ENCODE data around the gene SETD7. TPM values are rescaled to one million over a fixed set of nuclear protein-coding genes. Genes with fewer than 3 reads are reported as not detected.

Gene SETD7
- total and polyA plus RNA-seq, 2 of the 8 experiments (the other 6 are each of a cell fraction or from before 2014, with no cell fraction given): 1.5 to 4.6 TPM

DNA sequence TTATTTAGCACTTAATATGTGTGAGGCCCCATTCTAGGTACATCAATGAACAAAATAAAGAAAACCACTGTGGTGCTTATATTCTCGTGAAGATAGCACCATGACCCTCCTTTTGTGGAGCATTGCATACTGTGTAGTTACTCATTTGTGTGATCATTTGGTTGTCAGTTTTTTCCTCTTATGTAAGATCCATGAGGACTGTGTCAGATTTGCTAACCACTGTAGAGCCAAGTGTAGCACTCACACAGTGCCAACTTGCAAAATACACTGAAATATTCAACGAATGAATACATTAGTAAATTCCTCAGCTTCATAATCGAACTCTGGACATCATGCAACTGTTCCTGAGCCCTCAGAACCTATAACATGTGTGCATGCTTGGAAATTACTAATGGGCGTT lies 29.5 kb upstream of the SETD7 start (continued):
- TF ChIP-seq, protein P1, sequence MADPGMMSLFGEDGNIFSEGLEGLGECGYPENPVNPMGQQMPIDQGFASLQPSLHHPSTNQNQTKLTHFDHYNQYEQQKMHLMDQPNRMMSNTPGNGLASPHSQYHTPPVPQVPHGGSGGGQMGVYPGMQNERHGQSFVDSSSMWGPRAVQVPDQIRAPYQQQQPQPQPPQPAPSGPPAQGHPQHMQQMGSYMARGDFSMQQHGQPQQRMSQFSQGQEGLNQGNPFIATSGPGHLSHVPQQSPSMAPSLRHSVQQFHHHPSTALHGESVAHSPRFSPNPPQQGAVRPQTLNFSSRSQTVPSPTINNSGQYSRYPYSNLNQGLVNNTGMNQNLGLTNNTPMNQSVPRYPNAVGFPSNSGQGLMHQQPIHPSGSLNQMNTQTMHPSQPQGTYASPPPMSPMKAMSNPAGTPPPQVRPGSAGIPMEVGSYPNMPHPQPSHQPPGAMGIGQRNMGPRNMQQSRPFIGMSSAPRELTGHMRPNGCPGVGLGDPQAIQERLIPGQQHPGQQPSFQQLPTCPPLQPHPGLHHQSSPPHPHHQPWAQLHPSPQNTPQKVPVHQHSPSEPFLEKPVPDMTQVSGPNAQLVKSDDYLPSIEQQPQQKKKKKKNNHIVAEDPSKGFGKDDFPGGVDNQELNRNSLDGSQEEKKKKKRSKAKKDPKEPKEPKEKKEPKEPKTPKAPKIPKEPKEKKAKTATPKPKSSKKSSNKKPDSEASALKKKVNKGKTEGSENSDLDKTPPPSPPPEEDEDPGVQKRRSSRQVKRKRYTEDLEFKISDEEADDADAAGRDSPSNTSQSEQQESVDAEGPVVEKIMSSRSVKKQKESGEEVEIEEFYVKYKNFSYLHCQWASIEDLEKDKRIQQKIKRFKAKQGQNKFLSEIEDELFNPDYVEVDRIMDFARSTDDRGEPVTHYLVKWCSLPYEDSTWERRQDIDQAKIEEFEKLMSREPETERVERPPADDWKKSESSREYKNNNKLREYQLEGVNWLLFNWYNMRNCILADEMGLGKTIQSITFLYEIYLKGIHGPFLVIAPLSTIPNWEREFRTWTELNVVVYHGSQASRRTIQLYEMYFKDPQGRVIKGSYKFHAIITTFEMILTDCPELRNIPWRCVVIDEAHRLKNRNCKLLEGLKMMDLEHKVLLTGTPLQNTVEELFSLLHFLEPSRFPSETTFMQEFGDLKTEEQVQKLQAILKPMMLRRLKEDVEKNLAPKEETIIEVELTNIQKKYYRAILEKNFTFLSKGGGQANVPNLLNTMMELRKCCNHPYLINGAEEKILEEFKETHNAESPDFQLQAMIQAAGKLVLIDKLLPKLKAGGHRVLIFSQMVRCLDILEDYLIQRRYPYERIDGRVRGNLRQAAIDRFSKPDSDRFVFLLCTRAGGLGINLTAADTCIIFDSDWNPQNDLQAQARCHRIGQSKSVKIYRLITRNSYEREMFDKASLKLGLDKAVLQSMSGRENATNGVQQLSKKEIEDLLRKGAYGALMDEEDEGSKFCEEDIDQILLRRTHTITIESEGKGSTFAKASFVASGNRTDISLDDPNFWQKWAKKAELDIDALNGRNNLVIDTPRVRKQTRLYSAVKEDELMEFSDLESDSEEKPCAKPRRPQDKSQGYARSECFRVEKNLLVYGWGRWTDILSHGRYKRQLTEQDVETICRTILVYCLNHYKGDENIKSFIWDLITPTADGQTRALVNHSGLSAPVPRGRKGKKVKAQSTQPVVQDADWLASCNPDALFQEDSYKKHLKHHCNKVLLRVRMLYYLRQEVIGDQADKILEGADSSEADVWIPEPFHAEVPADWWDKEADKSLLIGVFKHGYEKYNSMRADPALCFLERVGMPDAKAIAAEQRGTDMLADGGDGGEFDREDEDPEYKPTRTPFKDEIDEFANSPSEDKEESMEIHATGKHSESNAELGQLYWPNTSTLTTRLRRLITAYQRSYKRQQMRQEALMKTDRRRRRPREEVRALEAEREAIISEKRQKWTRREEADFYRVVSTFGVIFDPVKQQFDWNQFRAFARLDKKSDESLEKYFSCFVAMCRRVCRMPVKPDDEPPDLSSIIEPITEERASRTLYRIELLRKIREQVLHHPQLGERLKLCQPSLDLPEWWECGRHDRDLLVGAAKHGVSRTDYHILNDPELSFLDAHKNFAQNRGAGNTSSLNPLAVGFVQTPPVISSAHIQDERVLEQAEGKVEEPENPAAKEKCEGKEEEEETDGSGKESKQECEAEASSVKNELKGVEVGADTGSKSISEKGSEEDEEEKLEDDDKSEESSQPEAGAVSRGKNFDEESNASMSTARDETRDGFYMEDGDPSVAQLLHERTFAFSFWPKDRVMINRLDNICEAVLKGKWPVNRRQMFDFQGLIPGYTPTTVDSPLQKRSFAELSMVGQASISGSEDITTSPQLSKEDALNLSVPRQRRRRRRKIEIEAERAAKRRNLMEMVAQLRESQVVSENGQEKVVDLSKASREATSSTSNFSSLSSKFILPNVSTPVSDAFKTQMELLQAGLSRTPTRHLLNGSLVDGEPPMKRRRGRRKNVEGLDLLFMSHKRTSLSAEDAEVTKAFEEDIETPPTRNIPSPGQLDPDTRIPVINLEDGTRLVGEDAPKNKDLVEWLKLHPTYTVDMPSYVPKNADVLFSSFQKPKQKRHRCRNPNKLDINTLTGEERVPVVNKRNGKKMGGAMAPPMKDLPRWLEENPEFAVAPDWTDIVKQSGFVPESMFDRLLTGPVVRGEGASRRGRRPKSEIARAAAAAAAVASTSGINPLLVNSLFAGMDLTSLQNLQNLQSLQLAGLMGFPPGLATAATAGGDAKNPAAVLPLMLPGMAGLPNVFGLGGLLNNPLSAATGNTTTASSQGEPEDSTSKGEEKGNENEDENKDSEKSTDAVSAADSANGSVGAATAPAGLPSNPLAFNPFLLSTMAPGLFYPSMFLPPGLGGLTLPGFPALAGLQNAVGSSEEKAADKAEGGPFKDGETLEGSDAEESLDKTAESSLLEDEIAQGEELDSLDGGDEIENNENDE (IDR thresholded peaks at IDR 0.05; ENCODE audit: insufficient replicate concordance, low read length): no peak
- TF ChIP-seq GABPA (IDR thresholded peaks at IDR 0.05; ENCODE audit: borderline replicate concordance, insufficient read depth, low read length) (no peak), RNF2 (IDR thresholded peaks at IDR 0.05; ENCODE audit: borderline replicate concordance, low read depth, low read length, missing control alignments, poor library complexity, severe bottlenecking) (no peak), EGR1 (IDR thresholded peaks at IDR 0.05; ENCODE audit: borderline replicate concordance, low read depth, low read length) (no peak), CREB1 (IDR thresholded peaks at IDR 0.05) (no peak), YY1 (IDR thresholded peaks at IDR 0.05; ENCODE audit: low read depth, low read length) (no peak), BRCA1 (IDR thresholded peaks at IDR 0.05; ENCODE audit: low read depth, low read length) (no peak), SP1 (IDR thresholded peaks at IDR 0.05; ENCODE audit: low read depth, low read length) (no peak)
- TF ChIP-seq, protein P2, sequence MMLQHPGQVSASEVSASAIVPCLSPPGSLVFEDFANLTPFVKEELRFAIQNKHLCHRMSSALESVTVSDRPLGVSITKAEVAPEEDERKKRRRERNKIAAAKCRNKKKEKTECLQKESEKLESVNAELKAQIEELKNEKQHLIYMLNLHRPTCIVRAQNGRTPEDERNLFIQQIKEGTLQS (IDR thresholded peaks at IDR 0.05; ENCODE audit: insufficient read depth, low read depth, low read length): no peak
- TF ChIP-seq, protein P3, sequence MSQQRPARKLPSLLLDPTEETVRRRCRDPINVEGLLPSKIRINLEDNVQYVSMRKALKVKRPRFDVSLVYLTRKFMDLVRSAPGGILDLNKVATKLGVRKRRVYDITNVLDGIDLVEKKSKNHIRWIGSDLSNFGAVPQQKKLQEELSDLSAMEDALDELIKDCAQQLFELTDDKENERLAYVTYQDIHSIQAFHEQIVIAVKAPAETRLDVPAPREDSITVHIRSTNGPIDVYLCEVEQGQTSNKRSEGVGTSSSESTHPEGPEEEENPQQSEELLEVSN (IDR thresholded peaks at IDR 0.05): no peak

Measured in H1 (cell line).